Sigmoid colon (tissue), 7 donors: ENCODE measurements around the gene TMEM119. TPM values are rescaled to one million over a fixed set of nuclear protein-coding genes. Genes with fewer than 3 reads are reported as not detected.
A peak's percentile ranks its signal among the peaks of the same experiment; 100 is the strongest.

ENCODE experiments used
- DNase-seq: peaks from one replicate; pipeline ENCODE4 v3.0.0-alpha.2; 2019
- H3K27ac ChIP-seq, 4 donors: fragments of 200-600 bp; sonication (generic); one replicate each; pipeline ENCODE4 v1.5.1; 2016 to 2019; ENCODE audit warnings: mild to moderate bottlenecking in 1 of 4
- H3K27me3 ChIP-seq, 3 donors: fragments of 200-600 bp; sonication (generic); one replicate each; pipeline ENCODE4 v1.5.1; 2019; ENCODE audit warnings: mild to moderate bottlenecking in 1 of 3
- H3K36me3 ChIP-seq, 4 donors: fragments of 200-600 bp; sonication (generic); one replicate each; pipeline ENCODE4 v1.5.1; 2016 to 2019
- H3K4me1 ChIP-seq, 4 donors: fragments of 200-600 bp; sonication (generic); one replicate each; pipeline ENCODE4 v1.5.1; 2017 to 2019
- H3K4me3 ChIP-seq, 4 donors: fragments of 200-600 bp; sonication (generic); one replicate each; pipeline ENCODE4 v1.5.1; 2017 to 2019; ENCODE audit warnings: mild to moderate bottlenecking in 2 of 4, moderate library complexity in 1 of 4
- H3K9me3 ChIP-seq, 4 donors: fragments of 200-600 bp in 3 of 4; sonication (generic) in 3 of 4; one replicate each; pipeline versions ENCODE4 v1.5.1 to v1.6.1; 2013 to 2019
- CTCF ChIP-seq, 4 experiments: fragments of 450-650 bp in 3 of 4; fragments of 200-600 bp in 1 of 4; IDR thresholded peaks; one replicate each; pipeline ENCODE4 v1.5.1; 2016 to 2019; ENCODE audit warnings: antibody characterized with exemption in 4 of 4, mild to moderate bottlenecking in 3 of 4, moderate library complexity in 2 of 4
- EP300 ChIP-seq, 4 donors: sonication (generic); formaldehyde crosslinking; IDR thresholded peaks; one replicate each; pipeline ENCODE4 v1.6.1; 2017; ENCODE audit warnings: antibody characterized with exemption in 4 of 4
- POLR2A ChIP-seq, 2 donors: fragments of 450-650 bp; IDR thresholded peaks; one replicate each; pipeline ENCODE4 v1.6.1; 2016; ENCODE audit warnings: antibody characterized with exemption in 2 of 2, mild to moderate bottlenecking in 2 of 2, moderate library complexity in 2 of 2
- POLR2AphosphoS5 ChIP-seq, 4 donors: sonication (generic); formaldehyde crosslinking; IDR thresholded peaks; one replicate each; pipeline ENCODE4 v1.6.1; 2017; ENCODE audit warnings: antibody characterized with exemption in 4 of 4
- WGBS, 2 donors: extraction: QIAGEN DNeasy Blood & Tissue Kit; methylation state at CpG; one replicate each; pipeline ENCODE4 v1.1.7; 2013; 5-methylcytosine and 5-hydroxymethylcytosine counted together
- intact Hi-C: fragments of 100-400 bp; cut with DNase I; formaldehyde crosslinking; loops from one replicate; pipeline ENCODE4 v1.15.1; 2023
- polyA plus RNA-seq, 3 donors: library from polyadenylated mRNA; stranded (reverse); fragments of 200-250 nt; gene quantifications; one replicate each; pipeline ENCODE4 v1.2.3, GENCODE V29; 2013
- total RNA-seq, 4 donors: library from RNA; depleted of rRNA; stranded (reverse); fragments of >200 nt; gene quantifications; one replicate each; pipeline ENCODE4 v1.1.0, GENCODE V29; 2016
- donor health status: healthy with polysubstance abuse.
- donor health status: Bipolar disorder and iron deficiency.
- donor health status: healthy.

Gene TMEM119
- total and polyA plus RNA-seq, 7 donors: 0.95 to 16.9 (median 6.3) TPM

- 82 to 87% methylated on average over 4 of the region's 4 CpGs for WGBS, 2 donors
- Histone ChIP-seq H3K9me3 (no peaks in the 10 kb centered on the region), H3K4me3 (no peak overlapping the region), H3K27me3 (no peaks in the 10 kb centered on the region), H3K4me1 (peaks cover 0 to 21% (median 11%) of the 10 kb centered on the region in 4 donors), H3K27ac (no peak overlapping the region), H3K36me3 (no peaks in the 10 kb centered on the region)
- intact Hi-C loops: no loop called here
- no peak for TF ChIP-seq POLR2AphosphoS5 (IDR thresholded peaks at IDR 0.05)
- no peak for DNase-seq
These were observed 16.2 kb upstream of the TMEM119 start for GRCh38 chr12:108614041-108614440.

- H3K9me3 ChIP-seq: no peaks in the 10 kb centered on the region
- 51 to 61% methylated on average over 9 of the region's 9 CpGs for WGBS, 2 donors
- intact Hi-C loops: no loop called here
- H3K36me3 ChIP-seq: no peaks in the 10 kb centered on the region
- DNase-seq: no peak
- no peak overlapping the region for H3K4me3 ChIP-seq
- no peak overlapping the region for H3K27ac ChIP-seq
- peaks cover 0 to 21% (median 11%) of the 10 kb centered on the region in 4 donors for H3K4me1 ChIP-seq
- no peaks in the 10 kb centered on the region for H3K27me3 ChIP-seq
- no peak for TF ChIP-seq POLR2A (IDR thresholded peaks at IDR 0.05)
- no peak for TF ChIP-seq POLR2AphosphoS5 (IDR thresholded peaks at IDR 0.05)
These were observed 15.7 kb upstream of the TMEM119 start for GRCh38 chr12:108613548-108613947.

- TF ChIP-seq CTCF (IDR thresholded peaks at IDR 0.05): no peak
- TF ChIP-seq POLR2AphosphoS5 (IDR thresholded peaks at IDR 0.05): no peak
- TF ChIP-seq EP300 (IDR thresholded peaks at IDR 0.05): no peak
- no peak for TF ChIP-seq POLR2A (IDR thresholded peaks at IDR 0.05)
- 71 to 81% methylated on average over 8 of the region's 8 CpGs for WGBS, 2 donors
- no peaks in the 10 kb centered on the region for H3K9me3 ChIP-seq
These were observed 15.0 kb upstream of the TMEM119 start for GRCh38 chr12:108612788-108613282.

GRCh38 chr12:108611884-108612415 lies 14.1 kb upstream of the TMEM119 start:
- no peak for DNase-seq
- no peak overlapping the region for H3K4me3 ChIP-seq
- no peak overlapping the region for H3K27ac ChIP-seq
- WGBS, 2 donors: 59 to 78% methylated on average over 5 of the region's 5 CpGs
- intact Hi-C loops: no loop called here
- peaks cover 0 to 14% (median 3%) of the 10 kb centered on the region in 4 donors for H3K4me1 ChIP-seq
- TF ChIP-seq CTCF (IDR thresholded peaks at IDR 0.05) (peak in 2 of 4 experiments; percentile 13 to 31), EP300 (IDR thresholded peaks at IDR 0.05) (no peak)
- no peaks in the 10 kb centered on the region for H3K9me3 ChIP-seq
- no peaks in the 10 kb centered on the region for H3K27me3 ChIP-seq
- no peaks in the 10 kb centered on the region for H3K36me3 ChIP-seq

More at GRCh38 chr12:108612788-108613282, 15.0 kb upstream of the TMEM119 start:
- Histone ChIP-seq H3K4me1 (peaks cover 0 to 16% (median 6%) of the 10 kb centered on the region in 4 donors), H3K4me3 (no peak overlapping the region), H3K27ac (no peak overlapping the region), H3K27me3 (no peaks in the 10 kb centered on the region), H3K36me3 (no peaks in the 10 kb centered on the region)
- intact Hi-C loops: no loop called here
- DNase-seq: no peak

GRCh38 chr12:108610856-108611605 lies 13.1 kb upstream of the TMEM119 start:
- H3K27me3 ChIP-seq: no peaks in the 10 kb centered on the region
- no peak overlapping the region for H3K4me3 ChIP-seq
- intact Hi-C loops: no loop called here
- H3K4me1 ChIP-seq: peaks cover 0 to 14% (median 3%) of the 10 kb centered on the region in 4 donors
- TF ChIP-seq CTCF (IDR thresholded peaks at IDR 0.05): no peak
- TF ChIP-seq POLR2A (IDR thresholded peaks at IDR 0.05): no peak
- TF ChIP-seq EP300 (IDR thresholded peaks at IDR 0.05): no peak
- no peak for TF ChIP-seq POLR2AphosphoS5 (IDR thresholded peaks at IDR 0.05)
- no peak overlapping the region for H3K27ac ChIP-seq
- H3K36me3 ChIP-seq: no peaks in the 10 kb centered on the region
- H3K9me3 ChIP-seq: no peaks in the 10 kb centered on the region
- 81 to 87% methylated on average over 15 of the region's 15 CpGs for WGBS, 2 donors
- no peak for DNase-seq
